LNCAP (cell line): ENCODE data around the gene DOCK1.

Source experiments
- CTCF ChIP-seq: fragments of 450-650 bp; IDR thresholded peaks from 2 replicates; pipeline ENCODE4 v1.5.1; 2017; ENCODE audit warnings: mild to moderate bottlenecking

The DOCK1 gene

GRCh38 chr10:127351542-127351941 is 446.3 kb downstream of the DOCK1 start:
- no peak for TF ChIP-seq CTCF

GRCh38 chr10:127353544-127353943 is 448.3 kb downstream of the DOCK1 start:
- TF ChIP-seq CTCF: no peak

GRCh38 chr10:127354255-127354654 is 449.0 kb downstream of the DOCK1 start:
- TF ChIP-seq CTCF: no peak

GRCh38 chr10:127354992-127355391 is 449.8 kb downstream of the DOCK1 start:
- TF ChIP-seq CTCF: no peak

- no peak for TF ChIP-seq CTCF
Measured at GRCh38 chr10:127356360-127356759, 451.1 kb downstream of the DOCK1 start.

- no peak for TF ChIP-seq CTCF
Measured at GRCh38 chr10:127357265-127357664, 452.0 kb downstream of the DOCK1 start.

- TF ChIP-seq CTCF: no peak
Measured at GRCh38 chr10:127358337-127358736, 453.1 kb downstream of the DOCK1 start.

GRCh38 chr10:127364034-127364433 is 458.8 kb downstream of the DOCK1 start:
- no peak for TF ChIP-seq CTCF
